ENCODE data around the gene DRD3.

Gene DRD3

GRCh38 chr3:114223143-114223542 lies 44.3 kb upstream of the DRD3 start:
- H3K27me3 ChIP-seq (ENCODE audit: control insufficient read depth, low read length): no peaks in the 10 kb centered on the region
- no peak overlapping the region for H3K4me3 ChIP-seq (ENCODE audit: low read length)
- H3K36me3 ChIP-seq (ENCODE audit: control insufficient read depth, low read length): peaks cover 3% of the 10 kb centered on the region; the same call in 1 of the 2 replicates
- 0 out of 2 replicates have a peak overlapping the region, but pooled peaks have one; percentile 8 for H3K27ac ChIP-seq (ENCODE audit: low read depth, low read length)
- TF ChIP-seq EZH2phosphoT487 (IDR thresholded peaks at IDR 0.05; ENCODE audit: borderline replicate concordance, low read length): no peak
- no peak for TF ChIP-seq CTCF (IDR thresholded peaks at IDR 0.05; ENCODE audit: low read depth, low read length, poor library complexity, severe bottlenecking)
- peaks cover 54% of the 10 kb centered on the region for H3K4me1 ChIP-seq (ENCODE audit: control insufficient read depth, low read length)
- H3K79me2 ChIP-seq (ENCODE audit: control insufficient read depth, low read length): no peaks in the 10 kb centered on the region
- peaks cover 15% of the 10 kb centered on the region for H3K9me3 ChIP-seq (ENCODE audit: control insufficient read depth, insufficient read depth, low read length)
- H3K9me2 ChIP-seq (replicated peaks; ENCODE audit: control insufficient read depth, low read length): no peaks in the 10 kb centered on the region
- H3F3A ChIP-seq (ENCODE audit: control insufficient read depth, insufficient read depth): no peaks in the 10 kb centered on the region
- H3K4me2 ChIP-seq (ENCODE audit: low read length): peak overlapping the region; percentile 36
- no peaks in the 10 kb centered on the region for H4K20me1 ChIP-seq (ENCODE audit: control insufficient read depth, insufficient read depth, low read depth, low read length)

- H3K4me1 ChIP-seq (ENCODE audit: control insufficient read depth, low read length): peaks cover 66% of the 10 kb centered on the region
Measured at GRCh38 chr3:114221881-114222264, 43.0 kb upstream of the DRD3 start.

GRCh38 chr3:114221165-114221880 lies 42.5 kb upstream of the DRD3 start:
- Histone ChIP-seq H4K20me1 (ENCODE audit: control insufficient read depth, insufficient read depth, low read depth, low read length) (no peaks in the 10 kb centered on the region), H3K9me2 (replicated peaks; ENCODE audit: control insufficient read depth, low read length) (no peaks in the 10 kb centered on the region), H3K79me2 (ENCODE audit: control insufficient read depth, low read length) (peaks cover 4% of the 10 kb centered on the region), H3K4me2 (ENCODE audit: low read length) (no peak overlapping the region), H3K4me3 (ENCODE audit: low read length) (no peak overlapping the region), H3K27ac (ENCODE audit: low read depth, low read length) (no peak overlapping the region), H3K36me3 (ENCODE audit: control insufficient read depth, low read length) (peaks cover 6% of the 10 kb centered on the region; the same call in 1 of the 2 replicates), H3K9me3 (ENCODE audit: control insufficient read depth, insufficient read depth, low read length) (peaks cover 15% of the 10 kb centered on the region), H3K4me1 (ENCODE audit: control insufficient read depth, low read length) (peaks cover 72% of the 10 kb centered on the region), H3K27me3 (ENCODE audit: control insufficient read depth, low read length) (no peaks in the 10 kb centered on the region), H3F3A (ENCODE audit: control insufficient read depth, insufficient read depth) (no peaks in the 10 kb centered on the region)
- TF ChIP-seq EZH2phosphoT487 (IDR thresholded peaks at IDR 0.05; ENCODE audit: borderline replicate concordance, low read length): no peak
- TF ChIP-seq CTCF (IDR thresholded peaks at IDR 0.05; ENCODE audit: low read depth, low read length, poor library complexity, severe bottlenecking): no peak

More at GRCh38 chr3:114221881-114222264, 43.0 kb upstream of the DRD3 start:
- Histone ChIP-seq H3K4me2 (ENCODE audit: low read length) (no peak overlapping the region), H3K36me3 (ENCODE audit: control insufficient read depth, low read length) (peaks cover 6% of the 10 kb centered on the region; the same call in 1 of the 2 replicates), H3K27me3 (ENCODE audit: control insufficient read depth, low read length) (no peaks in the 10 kb centered on the region), H3K9me3 (ENCODE audit: control insufficient read depth, insufficient read depth, low read length) (peaks cover 15% of the 10 kb centered on the region), H3F3A (ENCODE audit: control insufficient read depth, insufficient read depth) (no peaks in the 10 kb centered on the region), H3K79me2 (ENCODE audit: control insufficient read depth, low read length) (no peaks in the 10 kb centered on the region), H3K4me3 (ENCODE audit: low read length) (no peak overlapping the region), H4K20me1 (ENCODE audit: control insufficient read depth, insufficient read depth, low read depth, low read length) (no peaks in the 10 kb centered on the region), H3K27ac (ENCODE audit: low read depth, low read length) (no peak overlapping the region), H3K9me2 (replicated peaks; ENCODE audit: control insufficient read depth, low read length) (no peaks in the 10 kb centered on the region)
- TF ChIP-seq CTCF (IDR thresholded peaks at IDR 0.05; ENCODE audit: low read depth, low read length, poor library complexity, severe bottlenecking) (no peak), EZH2phosphoT487 (IDR thresholded peaks at IDR 0.05; ENCODE audit: borderline replicate concordance, low read length) (no peak)

All from DOHH2 (cell line).